ENCODE measurements around the gene FARP1.

GRCh38 chr13:98155475-98156109 is 12.7 kb downstream of the FARP1 start:
- TF ChIP-seq, protein P1, sequence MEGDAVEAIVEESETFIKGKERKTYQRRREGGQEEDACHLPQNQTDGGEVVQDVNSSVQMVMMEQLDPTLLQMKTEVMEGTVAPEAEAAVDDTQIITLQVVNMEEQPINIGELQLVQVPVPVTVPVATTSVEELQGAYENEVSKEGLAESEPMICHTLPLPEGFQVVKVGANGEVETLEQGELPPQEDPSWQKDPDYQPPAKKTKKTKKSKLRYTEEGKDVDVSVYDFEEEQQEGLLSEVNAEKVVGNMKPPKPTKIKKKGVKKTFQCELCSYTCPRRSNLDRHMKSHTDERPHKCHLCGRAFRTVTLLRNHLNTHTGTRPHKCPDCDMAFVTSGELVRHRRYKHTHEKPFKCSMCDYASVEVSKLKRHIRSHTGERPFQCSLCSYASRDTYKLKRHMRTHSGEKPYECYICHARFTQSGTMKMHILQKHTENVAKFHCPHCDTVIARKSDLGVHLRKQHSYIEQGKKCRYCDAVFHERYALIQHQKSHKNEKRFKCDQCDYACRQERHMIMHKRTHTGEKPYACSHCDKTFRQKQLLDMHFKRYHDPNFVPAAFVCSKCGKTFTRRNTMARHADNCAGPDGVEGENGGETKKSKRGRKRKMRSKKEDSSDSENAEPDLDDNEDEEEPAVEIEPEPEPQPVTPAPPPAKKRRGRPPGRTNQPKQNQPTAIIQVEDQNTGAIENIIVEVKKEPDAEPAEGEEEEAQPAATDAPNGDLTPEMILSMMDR (IDR thresholded peaks at IDR 0.05): no peak
- TF ChIP-seq POLR2A (IDR thresholded peaks at IDR 0.05) (no peak), POLR2AphosphoS5 (IDR thresholded peaks at IDR 0.05) (no peak)

All from sigmoid colon (tissue), 4 donors.